ENCODE measurements around the gene HOXD12. TPM values are rescaled to one million over a fixed set of nuclear protein-coding genes. Genes with fewer than 3 reads are reported as not detected.

Gene HOXD12
- total RNA-seq, 2 experiments from 2014 or later, result 0.25 TPM; not detected in 1

GRCh38 chr2:176112375-176113302 is 13.0 kb downstream of the HOXD12 start:
- Histone ChIP-seq H3K27ac (ENCODE audit: low read depth, low read length, poor library complexity, severe bottlenecking) (no peak overlapping the region), H2AFZ (ENCODE audit: low read length) (no peak overlapping the region), H3K4me3 (ENCODE audit: low read depth, low read length, poor library complexity, severe bottlenecking) (no peak overlapping the region), H3K4me1 (ENCODE audit: insufficient read depth, low read length, poor library complexity, severe bottlenecking) (no peaks in the 10 kb centered on the region), H3K9me2 (ENCODE audit: insufficient read depth, low read length) (no peaks in the 10 kb centered on the region), H3K4me2 (ENCODE audit: low read length) (no peak overlapping the region), H3K9me3 (ENCODE audit: low read length) (no peaks in the 10 kb centered on the region), H4K20me1 (ENCODE audit: insufficient read depth, low read length) (no peaks in the 10 kb centered on the region), H3K36me3 (ENCODE audit: insufficient read depth, low read length) (no peaks in the 10 kb centered on the region), H3K79me2 (ENCODE audit: insufficient read depth, low read depth, low read length) (no peaks in the 10 kb centered on the region)
- no peak for DNase-seq (ENCODE audit: low spot score)
- ChIA-PET CTCF (ENCODE audit: unreplicated experiment) (interaction anchor here (0.6 kb wide), 1 partner anchor 501 kb away, joined by 3 read pairs; no protein-coding TSS in a partner anchor), POLR2A (no interaction called here)
- TF ChIP-seq CTCF (conservative IDR thresholded peaks at IDR 0.05; ENCODE audit: low read length), result no peak
- no peak for TF ChIP-seq EZH2phosphoT487 (IDR thresholded peaks at IDR 0.05; ENCODE audit: borderline replicate concordance, low read depth, low read length)
- no TSS peak for BruUV-seq (replicated peaks)
- intact Hi-C loops (cut with micrococcal nuclease; ENCODE audit: unreplicated experiment), result no loop called here

GRCh38 chr2:176114120-176114929 is 14.7 kb downstream of the HOXD12 start:
- no peak for DNase-seq (ENCODE audit: low spot score)
- Histone ChIP-seq H2AFZ (ENCODE audit: low read length) (no peak overlapping the region), H3K79me2 (ENCODE audit: insufficient read depth, low read depth, low read length) (no peaks in the 10 kb centered on the region), H3K4me3 (ENCODE audit: low read depth, low read length, poor library complexity, severe bottlenecking) (no peak overlapping the region), H3K9me2 (ENCODE audit: insufficient read depth, low read length) (no peaks in the 10 kb centered on the region), H3K4me2 (ENCODE audit: low read length) (no peak overlapping the region), H3K4me1 (ENCODE audit: insufficient read depth, low read length, poor library complexity, severe bottlenecking) (no peaks in the 10 kb centered on the region), H4K20me1 (ENCODE audit: insufficient read depth, low read length) (no peaks in the 10 kb centered on the region), H3K36me3 (ENCODE audit: insufficient read depth, low read length) (no peaks in the 10 kb centered on the region), H3K27ac (ENCODE audit: low read depth, low read length, poor library complexity, severe bottlenecking) (no peak overlapping the region), H3K9me3 (ENCODE audit: low read length) (no peaks in the 10 kb centered on the region)
- ChIA-PET POLR2A (no interaction called here), CTCF (ENCODE audit: unreplicated experiment) (no interaction called here)
- no peak for TF ChIP-seq CTCF (conservative IDR thresholded peaks at IDR 0.05; ENCODE audit: low read length)
- TF ChIP-seq EZH2phosphoT487 (IDR thresholded peaks at IDR 0.05; ENCODE audit: borderline replicate concordance, low read depth, low read length), result no peak
- intact Hi-C loops (cut with micrococcal nuclease; ENCODE audit: unreplicated experiment), result no loop called here
- BruUV-seq (replicated peaks), result no TSS peak

All from OCI-LY7 (cell line).